Fibroblast of mammary gland (primary cell): ENCODE measurements around the gene OBP2B.
"Not testable (repeated sequence)": the region's sequence is repeated elsewhere in the genome, so short reads cannot be mapped to it uniquely, and the experiment has no call there.

Source experiments
- DNase-seq: peaks from one replicate; pipeline ENCODE4 v3.0.0-alpha.2; 2010; ENCODE audit warnings: low read depth
- H3K4me3 ChIP-seq: 2 replicates; pipeline ENCODE4 v1.5.1; 2011; ENCODE audit warnings: low read depth, mild to moderate bottlenecking, low read length, moderate library complexity; ENCODE audit not compliant: control insufficient read depth
- CTCF ChIP-seq: conservative IDR thresholded peaks from 2 replicates; pipeline ENCODE4 v1.5.1; 2011; ENCODE audit warnings: low read depth, low read length, inconsistent platforms; ENCODE audit not compliant: control insufficient read depth, insufficient read depth

OBP2B gene

GRCh38 chr9:133234577-133235322, 25.7 kb upstream of the OBP2B start:
- no peak for TF ChIP-seq CTCF
- no peak overlapping the region for H3K4me3 ChIP-seq
- no peak for DNase-seq

GRCh38 chr9:133233681-133234432, 24.8 kb upstream of the OBP2B start:
- no peak for DNase-seq
- TF ChIP-seq CTCF: no peak
- no peak overlapping the region for H3K4me3 ChIP-seq

GRCh38 chr9:133231934-133232568, 23.0 kb upstream of the OBP2B start:
- DNase-seq, H3K4me3 ChIP-seq: not testable (repeated sequence)

- not testable (repeated sequence) for DNase-seq, H3K4me3 ChIP-seq
Observed at GRCh38 chr9:133230514-133230913, 21.5 kb upstream of the OBP2B start.

- no peak for DNase-seq
- no peak overlapping the region for H3K4me3 ChIP-seq
- no peak for TF ChIP-seq CTCF
Observed at GRCh38 chr9:133230093-133230492, 21.0 kb upstream of the OBP2B start.

- DNase-seq, H3K4me3 ChIP-seq: not testable (repeated sequence)
Observed at GRCh38 chr9:133228474-133229193, 19.6 kb upstream of the OBP2B start.

- not testable (repeated sequence) for H3K4me3 ChIP-seq, DNase-seq
Observed at GRCh38 chr9:133227996-133228395, 18.9 kb upstream of the OBP2B start.

- TF ChIP-seq CTCF: no peak
- no peak for DNase-seq
- no peak overlapping the region for H3K4me3 ChIP-seq
Observed at GRCh38 chr9:133227242-133227860, 18.3 kb upstream of the OBP2B start.
